Heart left ventricle (tissue), 16 donors: ENCODE results near the gene TRMU. TPM values are rescaled to one million over a fixed set of nuclear protein-coding genes. Genes with fewer than 3 reads are reported as not detected.

Experiments used
- ATAC-seq, 4 donors: fragments of 200-7000 bp; cut with Tn5 transposase; one replicate each; pipeline ENCODE4 v1.9.1; 2020 to 2022; ENCODE audit warnings: moderate library complexity in 4 of 4, mild to moderate bottlenecking in 3 of 4, moderate number of reproducible peaks in 1 of 4
- DNase-seq, 5 donors: peaks; one replicate each; pipeline ENCODE4 v3.0.0-alpha.2; 2020
- H3K27ac ChIP-seq, 12 donors: fragments of 200-600 bp; sonication (generic) in 4 of 12; one replicate each; pipeline versions ENCODE4 v1.5.0 to v1.8.0; 2016 to 2022; ENCODE audit warnings: mild to moderate bottlenecking in 2 of 12
- H3K27me3 ChIP-seq, 9 donors: fragments of 200-600 bp; sonication (generic) in 2 of 9; one replicate each; pipeline versions ENCODE4 v1.5.1 to v1.8.0; 2016 to 2022; ENCODE audit warnings: mild to moderate bottlenecking in 3 of 9
- H3K36me3 ChIP-seq, 9 donors: fragments of 200-600 bp; sonication (generic) in 2 of 9; one replicate each; pipeline versions ENCODE4 v1.5.0 to v1.8.0; 2018 to 2022; ENCODE audit warnings: mild to moderate bottlenecking in 2 of 9
- H3K4me1 ChIP-seq, 12 donors: fragments of 200-600 bp; sonication (generic) in 4 of 12; one replicate each; pipeline versions ENCODE4 v1.5.0 to v1.8.0; 2016 to 2022; ENCODE audit warnings: mild to moderate bottlenecking in 3 of 12
- H3K4me3 ChIP-seq, 12 donors: fragments of 200-600 bp; sonication (generic) in 4 of 12; one replicate each; pipeline versions ENCODE4 v1.5.0 to v1.8.0; 2017 to 2022; ENCODE audit warnings: mild to moderate bottlenecking in 9 of 12, moderate library complexity in 4 of 12
- H3K9me3 ChIP-seq, 12 donors: fragments of 200-600 bp; sonication (generic) in 4 of 12; one replicate each; pipeline versions ENCODE4 v1.5.0 to v1.8.0; 2016 to 2022; ENCODE audit warnings: mild to moderate bottlenecking in 1 of 12
- CTCF ChIP-seq, 12 donors: fragments of 200-600 bp; sonication (generic) in 4 of 12; IDR thresholded peaks; one replicate each; pipeline versions ENCODE4 v1.5.0 to v1.8.0; 2018 to 2022; ENCODE audit warnings: antibody characterized with exemption in 12 of 12, mild to moderate bottlenecking in 5 of 12
- POLR2A ChIP-seq, 2 donors: fragments of 450-650 bp; IDR thresholded peaks; one replicate each; pipeline ENCODE4 v1.6.1; 2017; ENCODE audit warnings: antibody characterized with exemption in 2 of 2, mild to moderate bottlenecking in 2 of 2, moderate library complexity in 2 of 2
- WGBS, 4 donors: extraction: QIAGEN DNeasy Blood & Tissue Kit in 2 of 4; methylation state at CpG; one replicate each; pipeline versions ENCODE4 v1.1.5 to v1.1.7; 2013 to 2018; 5-methylcytosine and 5-hydroxymethylcytosine counted together
- intact Hi-C, 10 donors: fragments of 100-400 bp; cut with DNase I; formaldehyde crosslinking; loops; one replicate each; pipeline versions ENCODE4 v1.11.1 to v1.14.2; 2022
- polyA plus RNA-seq, 2 donors: library from polyadenylated mRNA; stranded (reverse); fragments of 200-250 nt; gene quantifications; one replicate each; pipeline ENCODE4 v1.2.3, GENCODE V29; 2013
- total RNA-seq, 9 donors: library from RNA; depleted of rRNA in 2 of 9; stranded (reverse); fragments of >200 nt in 2 of 9; fragmentation: NEBNext Ultra II Directional in 3 of 9; extraction: Animal tissue kit (Norgen Biotek cat#: 25700) in 3 of 9; gene quantifications; one replicate each; pipeline versions ENCODE4 v1.1.0 to v1.2.4, GENCODE V29; 2016 to 2023
- donor health status: ischemic (EF 13 %, LVEDD 7.1; RV severe dilation, severe dysfunction).
- donor health status: healthy with polysubstance abuse.
- donor health status: DM: no; HTN: yes; CAD: no.
- donor health status: DM: no; HTN: no; CAD: no.
- donor health status: ischemic (EF 25% LVEDD 6.9; RV normal size, moderate dysfunction).
- donor health status: ischemic (EF 25% LVEDD 5.7; RV mildly dilated, moderate dysfunction).
- donor health status: healthy.
- donor health status: DM: yes; HTN: yes; CAD: no.
- donor health status: ischemic (EF 35%, LVEDD 5.7; RV mildly dilated, moderate dysfunction).
- donor health status: nonischemic (EF 11% LVEDD 7.7; RV severe dilation, severe dysfunction).
- donor health status: DM: yes; HTN: yes; CAD: no.
- donor health status: PGD.
- donor health status: ischemic (EF 29% LVEDD 5.4; RV normal size, mild dysfunction).
- donor health status: nonischemic (EF 23%, LVEDD 6.1; RV moderate dilation, normal function).

Gene TRMU
- total and polyA plus RNA-seq, 11 donors: 24.3 to 48.7 (median 33.3) TPM

GRCh38 chr22:46406791-46407190 is 71.3 kb downstream of the TRMU start:
- Histone ChIP-seq H3K36me3 (no peaks in the 10 kb centered on the region), H3K27ac (peak overlapping the region in 3 of 12 donors; percentile 2 to 28 (median 14)), H3K9me3 (no peaks in the 10 kb centered on the region), H3K27me3 (no peaks in the 10 kb centered on the region), H3K4me3 (no peak overlapping the region), H3K4me1 (peaks cover 0 to 11% (median 0%) of the 10 kb centered on the region in 12 donors)
- TF ChIP-seq CTCF (IDR thresholded peaks at IDR 0.05) (no peak), POLR2A (IDR thresholded peaks at IDR 0.05) (no peak)
- 74 to 85% (median 79%) methylated on average over 15 of the region's 15 CpGs for WGBS, 4 donors
- ATAC-seq: peak in 1 of 4 donors; percentile 25
- intact Hi-C loops: loop anchor here in 1 of 10 donors (10.0 kb wide), 1 partner anchor 52 kb away; no protein-coding TSS in a partner anchor
- no peak for DNase-seq

Other genes starting within 250 kb of the TRMU start
- gene PPARA, start 185.2 kb upstream of the TRMU start, total RNA-seq: 10 to 100 TPM; 51.0 to 96.4 (median 83.6) TPM
- 10 to 100 TPM; 21.1 to 60.9 TPM for gene PPARA, start 185.2 kb upstream of the TRMU start, polyA plus RNA-seq
- 10 to 100 TPM in 2 of 9 donors, 1 to 10 TPM in 7; 7.4 to 13.6 (median 9.3) TPM for gene CDPF1, start 85.4 kb upstream of the TRMU start, total RNA-seq
- gene CDPF1, start 85.4 kb upstream of the TRMU start, polyA plus RNA-seq: 10 to 100 TPM in 1 of 2 donors, 1 to 10 TPM in 1; 9.0 to 11.9 TPM
- under 1 TPM in 7 of 9 donors, not detected in 2; 0.04 to 0.16 (median 0.13) TPM for gene PKDREJ, start 72.4 kb upstream of the TRMU start, total RNA-seq
- gene PKDREJ, start 72.4 kb upstream of the TRMU start, polyA plus RNA-seq: under 1 TPM; 0.03 to 0.04 TPM
- gene TTC38, start 67.7 kb upstream of the TRMU start, total RNA-seq: 10 to 100 TPM; 21.3 to 72.4 (median 25.3) TPM
- gene TTC38, start 67.7 kb upstream of the TRMU start, polyA plus RNA-seq: 10 to 100 TPM; 15.5 to 34.8 TPM
- 1 to 10 TPM in 2 of 9 donors, under 1 TPM in 6, not detected in 1; 0.21 to 6.9 (median 0.64) TPM for gene GTSE1, start 38.8 kb upstream of the TRMU start, total RNA-seq
- gene GTSE1, start 38.8 kb upstream of the TRMU start, polyA plus RNA-seq: under 1 TPM; 0.19 to 0.62 TPM
- gene CELSR1, start 201.9 kb downstream of the TRMU start, total RNA-seq: 10 to 100 TPM in 7 of 9 donors, 1 to 10 TPM in 2; 8.1 to 15.8 (median 12.6) TPM
- 1 to 10 TPM; 5.9 to 6.9 TPM for gene CELSR1, start 201.9 kb downstream of the TRMU start, polyA plus RNA-seq